ENCODE results near the gene HABP2. TPM values are rescaled to one million over a fixed set of nuclear protein-coding genes. Genes with fewer than 3 reads are reported as not detected.
A peak's percentile ranks its signal among the peaks of the same experiment; 100 is the strongest.

The HABP2 gene
- total and polyA plus RNA-seq, 11 donors = 0.23 to 0.30 TPM; not detected in 9

DNA sequence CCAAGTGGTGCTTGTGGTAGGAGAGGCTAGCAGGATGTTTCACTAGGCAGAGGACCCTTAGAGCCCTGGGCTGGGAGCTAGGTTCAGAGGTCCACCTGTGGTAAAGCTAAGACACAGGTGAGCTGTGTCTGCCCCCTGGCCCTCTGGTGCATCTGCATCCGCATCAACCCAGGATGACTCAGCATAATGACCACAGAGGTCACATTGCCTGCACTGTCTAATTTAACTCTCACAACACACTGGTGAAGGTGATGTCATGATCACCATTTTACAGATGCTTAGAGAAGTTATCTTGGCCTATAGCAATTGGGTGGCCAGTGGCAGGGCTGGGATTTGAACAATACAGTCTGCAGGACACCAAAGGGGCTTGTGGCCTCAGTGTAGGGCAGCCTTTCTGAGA, 33.1 kb downstream of the HABP2 start:
- TF ChIP-seq, protein P1, sequence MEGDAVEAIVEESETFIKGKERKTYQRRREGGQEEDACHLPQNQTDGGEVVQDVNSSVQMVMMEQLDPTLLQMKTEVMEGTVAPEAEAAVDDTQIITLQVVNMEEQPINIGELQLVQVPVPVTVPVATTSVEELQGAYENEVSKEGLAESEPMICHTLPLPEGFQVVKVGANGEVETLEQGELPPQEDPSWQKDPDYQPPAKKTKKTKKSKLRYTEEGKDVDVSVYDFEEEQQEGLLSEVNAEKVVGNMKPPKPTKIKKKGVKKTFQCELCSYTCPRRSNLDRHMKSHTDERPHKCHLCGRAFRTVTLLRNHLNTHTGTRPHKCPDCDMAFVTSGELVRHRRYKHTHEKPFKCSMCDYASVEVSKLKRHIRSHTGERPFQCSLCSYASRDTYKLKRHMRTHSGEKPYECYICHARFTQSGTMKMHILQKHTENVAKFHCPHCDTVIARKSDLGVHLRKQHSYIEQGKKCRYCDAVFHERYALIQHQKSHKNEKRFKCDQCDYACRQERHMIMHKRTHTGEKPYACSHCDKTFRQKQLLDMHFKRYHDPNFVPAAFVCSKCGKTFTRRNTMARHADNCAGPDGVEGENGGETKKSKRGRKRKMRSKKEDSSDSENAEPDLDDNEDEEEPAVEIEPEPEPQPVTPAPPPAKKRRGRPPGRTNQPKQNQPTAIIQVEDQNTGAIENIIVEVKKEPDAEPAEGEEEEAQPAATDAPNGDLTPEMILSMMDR (IDR thresholded peaks at IDR 0.05) = no peak
- TF ChIP-seq POLR2A (IDR thresholded peaks at IDR 0.05) = peak in 1 of 2 donors; percentile 13
- DNase-seq (no peak), ATAC-seq (peak; percentile 22 to 37 (median 24))
- H3K9me3 ChIP-seq = no peaks in the 10 kb centered on the region
- H3K27me3 ChIP-seq = no peaks in the 10 kb centered on the region
- intact Hi-C loops (cut with DNase I) = no loop called here
- no peak overlapping the region for H3K4me3 ChIP-seq
- peak overlapping the region in 2 of 12 donors; percentile 18 to 30 for H3K27ac ChIP-seq
- 25 to 75% (median 55%) methylated on average over 1 of the region's 1 CpG for WGBS, 4 donors
- H3K4me1 ChIP-seq = no peaks in the 10 kb centered on the region
- H3K36me3 ChIP-seq = peaks cover 0 to 38% (median 21%) of the 10 kb centered on the region in 9 donors

DNA sequence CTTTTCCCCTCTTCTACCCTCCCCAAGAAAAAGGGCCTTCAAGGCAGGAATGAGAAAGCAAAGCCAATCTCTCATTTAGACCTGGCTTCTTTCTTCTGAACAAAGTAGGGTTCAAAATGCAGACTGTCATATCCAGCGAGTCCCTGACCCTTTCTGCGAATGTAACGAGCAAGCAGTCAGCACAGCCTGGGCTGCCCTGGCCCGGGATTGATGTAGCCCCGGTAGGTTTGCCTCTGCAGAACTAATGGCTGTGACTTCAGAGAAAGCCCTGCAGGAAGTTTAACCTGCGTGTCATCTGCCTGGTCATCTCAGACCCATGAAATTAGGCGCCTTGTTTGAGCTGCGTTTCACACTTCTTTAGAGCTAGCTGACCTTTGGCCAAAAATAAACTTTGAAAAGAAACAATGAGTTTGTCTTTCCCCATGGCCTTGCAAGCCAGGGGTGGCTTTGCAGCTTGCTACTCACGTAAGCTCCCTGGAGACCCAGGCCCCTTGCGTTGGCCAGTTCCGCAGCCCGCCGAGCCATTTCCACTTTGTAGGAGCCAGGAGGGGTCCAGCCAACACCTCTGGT, 36.4 kb downstream of the HABP2 start:
- Histone ChIP-seq H3K4me3 (no peak overlapping the region), H3K4me1 (no peaks in the 10 kb centered on the region), H3K36me3 (peaks cover 0 to 71% (median 33%) of the 10 kb centered on the region in 9 donors), H3K9me3 (no peaks in the 10 kb centered on the region), H3K27me3 (no peaks in the 10 kb centered on the region), H3K27ac (no peak overlapping the region)
- no peak for ATAC-seq
- 75 to 78% (median 76%) methylated on average over 13 of the region's 13 CpGs for WGBS, 4 donors
- TF ChIP-seq POLR2A (IDR thresholded peaks at IDR 0.05) = no peak
- TF ChIP-seq, protein P1 (IDR thresholded peaks at IDR 0.05) = no peak
- DNase-seq = no peak
- intact Hi-C loops (cut with DNase I) = no loop called here

DNA sequence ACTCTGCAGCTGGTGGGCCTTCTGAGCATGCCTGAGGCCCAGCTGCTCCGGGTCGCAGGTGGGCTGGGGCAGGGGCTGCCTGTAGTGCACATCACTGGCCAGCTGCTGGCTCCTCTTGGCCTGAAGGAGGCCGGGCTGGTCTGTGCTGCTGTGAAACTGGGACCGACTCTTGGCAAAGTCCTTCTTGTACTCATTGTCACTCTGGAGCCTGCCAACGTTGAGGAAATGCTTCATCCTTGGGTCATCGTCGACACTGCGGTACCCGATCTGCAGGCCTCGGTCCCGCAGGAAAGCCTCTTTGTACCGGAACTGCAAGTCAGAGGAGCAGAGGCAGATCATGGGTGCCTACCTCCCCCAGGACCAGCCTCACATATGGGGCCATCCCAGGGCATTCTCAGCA, 37.7 kb downstream of the HABP2 start:
- WGBS, 4 donors = 71 to 89% (median 80%) methylated on average over 5 to 12 of the region's 12 CpGs
- TF ChIP-seq, protein P1 (IDR thresholded peaks at IDR 0.05) = no peak
- TF ChIP-seq POLR2A (IDR thresholded peaks at IDR 0.05) = no peak
- Histone ChIP-seq H3K9me3 (no peaks in the 10 kb centered on the region), H3K27me3 (no peaks in the 10 kb centered on the region), H3K4me1 (no peaks in the 10 kb centered on the region), H3K27ac (no peak overlapping the region), H3K36me3 (peaks cover 0 to 84% (median 39%) of the 10 kb centered on the region in 9 donors), H3K4me3 (no peak overlapping the region)
- intact Hi-C loops (cut with DNase I) = no loop called here
- ATAC-seq (no peak), DNase-seq (no peak)

DNA sequence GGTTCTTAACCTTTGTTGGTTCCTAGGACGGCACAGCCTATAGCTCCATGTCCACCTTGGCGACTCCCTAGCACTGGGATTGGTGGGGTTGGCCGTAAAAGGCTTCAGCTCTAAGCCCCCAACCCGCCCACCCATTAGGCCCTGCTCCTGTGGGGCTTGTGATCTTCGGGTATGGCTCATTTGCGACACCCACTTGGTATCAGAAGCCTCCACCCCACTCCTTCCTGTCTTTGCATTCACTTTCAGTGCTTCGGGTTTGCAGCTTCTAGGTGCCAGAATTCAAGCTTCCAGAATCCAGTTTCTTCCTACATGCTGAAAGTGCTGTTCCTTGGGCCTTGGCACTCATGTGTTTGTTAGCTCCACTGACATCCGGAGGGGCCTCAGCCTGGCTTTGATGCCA, 39.5 kb downstream of the HABP2 start:
- intact Hi-C loops (cut with DNase I) = no loop called here
- Histone ChIP-seq H3K27me3 (no peaks in the 10 kb centered on the region), H3K9me3 (no peaks in the 10 kb centered on the region), H3K27ac (no peak overlapping the region), H3K4me1 (peaks cover 0 to 5% (median 0%) of the 10 kb centered on the region in 12 donors), H3K36me3 (peaks cover 0 to 99% (median 54%) of the 10 kb centered on the region in 9 donors), H3K4me3 (no peak overlapping the region)
- DNase-seq (no peak), ATAC-seq (no peak)
- TF ChIP-seq, protein P1 (IDR thresholded peaks at IDR 0.05) = no peak
- TF ChIP-seq POLR2A (IDR thresholded peaks at IDR 0.05) = no peak
- 69 to 82% (median 80%) methylated on average over 8 of the region's 8 CpGs for whole genome bisulfite sequencing, 4 donors

Data from heart left ventricle (tissue), 16 donors.